ENCODE results near the gene FAM107B. TPM values are rescaled to one million over a fixed set of nuclear protein-coding genes. Genes with fewer than 3 reads are reported as not detected.

FAM107B gene
- total and polyA plus RNA-seq, 7 donors, result 12.8 to 111 (median 15.0) TPM

- no peak overlapping the region for H3K4me3 ChIP-seq
- no peaks in the 10 kb centered on the region for H3K27me3 ChIP-seq
- no peak overlapping the region for H3K27ac ChIP-seq
- TF ChIP-seq POLR2A (IDR thresholded peaks at IDR 0.05) (no peak), POLR2AphosphoS5 (IDR thresholded peaks at IDR 0.05) (no peak), EP300 (IDR thresholded peaks at IDR 0.05) (no peak)
- intact Hi-C loops (cut with DNase I), result no loop called here
- H3K36me3 ChIP-seq, result no peaks in the 10 kb centered on the region
- no peaks in the 10 kb centered on the region for H3K9me3 ChIP-seq
- DNase-seq, result no peak
- H3K4me1 ChIP-seq, result no peaks in the 10 kb centered on the region
- 63 to 84% methylated on average over 1 of the region's 1 CpG for WGBS, 2 donors
Measured at GRCh38 chr10:14687340-14687739, 87.4 kb downstream of the FAM107B start.

- no peak for DNase-seq
- WGBS, 2 donors, result 88 to 91% methylated on average over 5 of the region's 5 CpGs
- Histone ChIP-seq H3K9me3 (no peaks in the 10 kb centered on the region), H3K4me3 (no peak overlapping the region), H3K27ac (no peak overlapping the region), H3K27me3 (no peaks in the 10 kb centered on the region), H3K36me3 (no peaks in the 10 kb centered on the region), H3K4me1 (no peaks in the 10 kb centered on the region)
- TF ChIP-seq POLR2A (IDR thresholded peaks at IDR 0.05) (no peak), EP300 (IDR thresholded peaks at IDR 0.05) (no peak), CTCF (IDR thresholded peaks at IDR 0.05) (no peak), POLR2AphosphoS5 (IDR thresholded peaks at IDR 0.05) (no peak)
- intact Hi-C loops (cut with DNase I), result no loop called here
Measured at GRCh38 chr10:14686356-14686755, 88.3 kb downstream of the FAM107B start.

- no peaks in the 10 kb centered on the region for H3K36me3 ChIP-seq
- H3K4me1 ChIP-seq, result no peaks in the 10 kb centered on the region
- TF ChIP-seq CTCF (IDR thresholded peaks at IDR 0.05) (no peak), POLR2AphosphoS5 (IDR thresholded peaks at IDR 0.05) (no peak), POLR2A (IDR thresholded peaks at IDR 0.05) (no peak), EP300 (IDR thresholded peaks at IDR 0.05) (no peak)
- H3K27me3 ChIP-seq, result no peaks in the 10 kb centered on the region
- no peaks in the 10 kb centered on the region for H3K9me3 ChIP-seq
- no peak overlapping the region for H3K27ac ChIP-seq
- WGBS, 2 donors, result 82 to 85% methylated on average over 2 of the region's 2 CpGs
- no peak for DNase-seq
- intact Hi-C loops (cut with DNase I), result no loop called here
- no peak overlapping the region for H3K4me3 ChIP-seq
Measured at GRCh38 chr10:14684354-14684753, 90.3 kb downstream of the FAM107B start.

GRCh38 chr10:14683256-14683655, 91.4 kb downstream of the FAM107B start:
- Histone ChIP-seq H3K4me3 (no peak overlapping the region), H3K36me3 (no peaks in the 10 kb centered on the region), H3K9me3 (no peaks in the 10 kb centered on the region), H3K27ac (no peak overlapping the region), H3K27me3 (no peaks in the 10 kb centered on the region), H3K4me1 (no peaks in the 10 kb centered on the region)
- WGBS, 2 donors, result 66 to 69% methylated on average over 6 of the region's 6 CpGs
- intact Hi-C loops (cut with DNase I), result no loop called here
- DNase-seq, result no peak
- TF ChIP-seq EP300 (IDR thresholded peaks at IDR 0.05) (no peak), CTCF (IDR thresholded peaks at IDR 0.05) (no peak), POLR2AphosphoS5 (IDR thresholded peaks at IDR 0.05) (no peak), POLR2A (IDR thresholded peaks at IDR 0.05) (no peak)

GRCh38 chr10:14681802-14682201, 92.9 kb downstream of the FAM107B start:
- H3K27ac ChIP-seq, result no peak overlapping the region
- no peaks in the 10 kb centered on the region for H3K9me3 ChIP-seq
- no peaks in the 10 kb centered on the region for H3K36me3 ChIP-seq
- H3K4me3 ChIP-seq, result no peak overlapping the region
- intact Hi-C loops (cut with DNase I), result no loop called here
- H3K27me3 ChIP-seq, result no peaks in the 10 kb centered on the region
- no peaks in the 10 kb centered on the region for H3K4me1 ChIP-seq
- WGBS, 2 donors, result 81 to 91% methylated on average over 7 of the region's 7 CpGs
- DNase-seq, result no peak
- TF ChIP-seq EP300 (IDR thresholded peaks at IDR 0.05) (no peak), CTCF (IDR thresholded peaks at IDR 0.05) (no peak), POLR2A (IDR thresholded peaks at IDR 0.05) (no peak), POLR2AphosphoS5 (IDR thresholded peaks at IDR 0.05) (no peak)
